ENCODE measurements around the gene DOK6.

Gene DOK6

DNA sequence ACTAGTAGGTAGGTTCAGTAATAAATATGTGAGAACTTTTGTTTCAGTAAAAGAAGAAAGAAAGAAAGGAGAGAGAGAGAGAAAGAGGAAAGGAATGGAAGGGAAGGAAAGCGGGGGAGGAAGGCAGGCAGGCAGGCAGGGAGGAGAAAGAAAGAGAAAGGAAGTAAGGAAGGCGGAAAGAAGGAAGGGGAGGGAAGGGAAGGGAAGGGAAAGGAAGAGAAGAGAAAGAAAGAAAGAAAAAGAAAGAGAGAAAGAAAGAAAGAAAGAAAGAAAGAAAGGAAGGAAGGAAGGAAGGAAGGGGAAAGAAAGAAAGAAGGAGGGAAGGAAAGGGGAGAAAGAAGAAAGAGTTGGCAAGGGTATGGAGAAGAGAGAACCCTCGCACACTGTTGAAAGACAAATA is 479.4 kb downstream of the DOK6 start:
- DNase-seq = no peak

DNA sequence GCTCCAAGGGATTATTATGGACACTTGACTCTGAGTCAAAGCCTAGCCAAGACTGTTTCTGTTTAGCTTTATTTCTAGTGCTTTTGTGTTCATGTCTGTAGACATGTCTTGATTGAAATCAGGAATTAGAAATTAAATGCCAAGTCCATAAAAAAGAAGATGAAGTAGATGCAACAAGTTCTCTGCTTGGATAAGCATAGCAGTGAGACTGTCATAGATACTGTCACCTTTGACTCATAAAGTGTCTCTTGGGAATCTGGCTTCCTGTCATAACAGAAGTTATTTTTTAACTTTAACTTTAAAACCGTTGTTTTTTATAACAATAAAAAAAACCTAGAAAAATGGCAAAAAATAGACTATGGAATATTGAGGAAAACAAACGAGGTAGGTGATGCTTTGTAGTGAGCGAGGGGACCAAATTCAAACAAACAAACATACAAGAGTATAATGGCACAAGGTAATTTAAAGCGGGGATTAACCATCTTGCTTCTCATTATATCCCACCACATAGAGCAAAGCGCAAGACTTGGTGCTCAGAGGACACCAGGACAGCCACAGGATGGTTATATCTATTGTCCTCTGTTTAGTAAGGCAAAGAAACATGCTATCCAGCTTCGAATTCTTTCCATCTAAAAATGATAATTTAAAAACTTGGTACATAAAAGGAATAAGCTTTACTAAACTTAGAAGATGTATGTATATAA is 482.4 kb downstream of the DOK6 start:
- DNase-seq = no peak

DNA sequence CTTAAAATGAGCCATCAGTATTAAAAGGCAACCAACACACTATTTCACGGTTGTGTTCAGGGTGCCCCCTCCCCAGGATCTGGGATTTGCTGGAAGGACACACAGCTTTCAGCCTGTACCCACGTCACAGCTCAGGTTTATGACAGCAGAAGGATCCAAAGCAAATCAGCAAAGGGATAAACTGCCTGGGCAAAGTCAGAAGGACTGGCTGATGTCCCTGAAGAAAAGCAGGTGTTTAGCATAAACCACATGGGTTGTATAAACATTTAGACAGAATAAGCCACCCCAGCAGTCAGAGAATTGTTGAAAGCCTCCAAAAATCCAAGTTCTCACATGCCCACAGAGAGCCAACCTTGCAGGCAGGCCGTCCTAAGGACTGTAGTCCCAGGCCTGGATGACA is 483.1 kb downstream of the DOK6 start:
- no peak for DNase-seq

DNA sequence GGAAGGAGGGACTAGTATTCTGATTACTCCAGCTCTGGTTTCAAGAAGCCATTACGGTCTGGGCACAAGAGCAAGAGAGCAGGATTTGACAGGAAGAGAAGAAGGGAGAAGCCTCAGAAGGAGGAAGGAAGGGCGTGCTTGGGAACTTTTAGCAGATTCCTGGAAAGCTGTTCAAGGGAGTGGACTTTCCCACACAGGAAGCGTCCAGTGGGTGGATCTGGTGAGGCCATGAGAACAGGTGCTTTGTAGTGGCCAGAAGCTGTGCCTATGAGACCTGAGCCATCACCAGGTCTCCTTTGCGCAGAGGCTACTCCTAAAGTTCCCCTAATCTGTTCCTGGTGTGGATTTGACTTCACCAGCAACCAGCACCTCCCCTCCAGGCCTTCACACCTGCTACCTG is 484.7 kb downstream of the DOK6 start:
- DNase-seq = no peak

- DNase-seq = peak in 1 of 5 donors; percentile 90
Observed at GRCh38 chr18:69885841-69886531, 485.3 kb downstream of the DOK6 start.

DNA sequence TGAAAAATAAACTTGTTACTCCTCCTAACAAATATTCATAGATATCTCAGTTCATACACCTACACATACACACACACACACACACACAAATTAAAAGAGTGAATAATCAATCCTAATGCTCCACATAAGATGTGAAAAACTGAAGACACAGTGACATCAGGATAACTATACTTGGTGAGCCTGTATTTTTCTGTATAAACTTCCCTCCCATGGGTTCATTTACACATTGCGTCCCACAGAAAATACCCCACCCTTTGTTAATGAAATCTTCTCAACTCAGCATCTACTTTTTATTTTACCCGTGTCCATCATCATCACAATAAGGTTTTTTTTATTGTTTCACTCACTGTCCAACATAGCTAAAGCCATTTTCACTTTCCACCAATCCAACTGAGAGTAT is 486.6 kb downstream of the DOK6 start:
- DNase-seq = no peak

GRCh38 chr18:69889009-69889408 is 488.3 kb downstream of the DOK6 start:
- DNase-seq = peak in 1 of 5 donors; percentile 65

DNA sequence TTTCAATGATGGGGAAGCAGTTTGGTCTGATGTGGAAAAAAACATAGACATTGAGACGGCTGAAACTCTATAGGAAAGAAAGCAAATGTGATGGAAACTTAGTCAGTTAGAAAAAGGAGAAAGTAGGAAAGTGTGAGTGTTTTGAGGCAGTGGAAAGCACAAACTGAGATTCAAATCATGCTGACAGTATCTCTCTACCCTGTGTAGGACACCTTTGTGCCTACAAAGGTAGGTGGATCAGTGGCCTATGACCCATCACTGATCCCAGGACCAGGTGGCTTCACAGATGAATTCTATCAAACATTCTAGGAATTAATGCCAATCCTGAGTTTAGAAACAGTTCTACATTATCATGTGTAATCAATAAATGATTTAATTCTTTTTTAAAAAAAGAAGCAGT is 489.9 kb downstream of the DOK6 start:
- DNase-seq = no peak

GRCh38 chr18:69894467-69894866 is 493.8 kb downstream of the DOK6 start:
- no peak for DNase-seq

DNA sequence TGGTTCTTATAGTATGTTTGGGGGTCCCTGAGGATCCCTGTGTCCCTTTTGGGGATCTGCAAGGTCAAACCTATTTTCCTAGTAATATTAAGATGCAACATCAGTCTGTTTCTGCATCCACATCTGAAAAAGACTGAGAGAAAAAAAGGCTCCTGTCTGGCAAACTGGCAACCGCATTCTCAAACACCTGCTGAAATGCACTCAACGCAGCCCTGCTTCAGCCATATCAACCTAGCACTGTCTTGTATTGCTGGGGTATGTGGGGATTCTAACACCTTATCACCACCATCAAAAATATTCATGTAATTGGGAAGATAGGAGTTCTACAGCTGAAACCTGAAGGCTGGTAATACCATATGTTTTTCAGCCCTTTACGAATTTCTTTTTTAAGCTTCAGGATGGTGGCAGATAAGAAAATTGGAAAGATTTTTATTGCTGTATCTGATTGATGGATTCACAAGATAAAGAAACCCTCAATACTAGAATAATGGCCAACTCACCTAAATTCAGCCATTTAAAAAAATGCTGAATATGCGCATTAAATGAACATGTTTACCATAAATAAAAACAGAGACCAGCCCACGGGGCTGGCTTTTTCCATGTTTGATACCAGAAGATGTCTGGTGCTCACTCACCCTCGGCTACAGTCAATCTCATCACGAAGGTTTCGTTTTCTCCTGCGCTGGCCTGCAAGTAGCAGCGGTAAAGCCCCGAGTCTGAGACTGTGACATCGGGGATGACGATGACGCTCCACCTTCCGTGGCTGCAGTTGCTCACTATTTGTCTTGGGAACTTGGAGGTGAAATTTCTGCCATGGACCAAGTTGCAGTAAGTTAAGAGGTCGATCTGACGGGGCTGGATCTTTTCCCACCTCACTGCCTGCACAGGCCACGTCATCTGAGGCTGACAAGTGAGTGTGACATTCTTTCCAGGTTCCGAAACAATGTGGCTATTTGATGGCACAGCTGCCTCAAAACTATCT is 494.7 kb downstream of the DOK6 start:
- DNase-seq = peak in 4 of 5 donors; percentile 16 to 42 (median 35)

GRCh38 chr18:69897397-69898108 is 496.9 kb downstream of the DOK6 start:
- DNase-seq = peak in 1 of 5 donors; percentile 86

DNA sequence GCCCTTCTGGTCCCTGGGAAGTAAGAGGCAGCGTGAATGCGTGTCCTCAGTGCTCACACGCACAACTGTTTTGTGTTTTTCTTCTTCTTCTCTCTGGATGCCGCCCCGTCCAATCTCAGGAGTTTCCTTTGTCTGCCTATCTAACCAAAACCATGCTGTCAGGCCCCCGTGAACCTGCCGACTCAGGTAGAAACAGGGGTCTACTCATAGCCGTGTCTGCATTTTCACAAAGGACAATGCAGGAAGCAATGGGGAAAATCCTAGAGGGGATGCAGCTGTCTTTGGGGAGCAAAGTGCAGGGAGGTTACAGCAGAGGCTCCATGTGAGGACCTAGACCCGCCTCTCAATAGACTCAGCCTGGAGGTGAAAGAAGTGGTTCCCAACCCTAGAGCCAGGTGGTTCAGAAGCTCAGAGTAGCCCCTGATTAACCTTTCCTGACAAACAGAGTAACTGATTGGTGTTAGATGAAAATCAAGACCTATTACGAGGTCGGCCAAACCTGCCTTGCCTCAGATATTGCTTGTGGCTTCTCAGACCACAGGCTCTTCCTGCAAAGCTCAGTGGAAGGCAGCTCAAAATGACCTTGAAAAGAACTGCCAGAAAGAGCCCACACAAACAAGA is 497.7 kb downstream of the DOK6 start:
- peak in 1 of 5 donors; percentile 67 for DNase-seq
